HCT116 (cell line): ENCODE results near the gene GLRX. TPM values are rescaled to one million over a fixed set of nuclear protein-coding genes. Genes with fewer than 3 reads are reported as not detected.

Source experiments
- ATAC-seq: fragments of 200-7000 bp; cut with Tn5 transposase; 2 replicates; pipeline ENCODE4 v1.9.1; 2020; ENCODE audit warnings: mild to moderate bottlenecking, moderate library complexity
- BruUV-seq: library from RNA; stranded (reverse); fragments of 400-500 nt; replicated peaks from 2 replicates; lab custom pipeline; 2021; lab: Mats Ljungman, UMichigan
- CTCF ChIA-PET: fragments of 300-600 bp; sonication (Branson Sonifier 250); formaldehyde crosslinking; loops from one replicate; lab custom pipeline; 2021; ENCODE audit warnings: antibody characterized with exemption; lab: Charles Lee
- POLR2A ChIA-PET: fragments of 300-600, 350-600 bp; sonication (Branson Sonifier 250); formaldehyde crosslinking; loops from one replicate; lab custom pipeline; 2021; ENCODE audit warnings: antibody characterized with exemption; lab: Charles Lee
- RAD21 ChIA-PET, 2 experiments: fragments of 300-600 bp; sonication (Branson Sonifier 250); formaldehyde crosslinking; loops; one replicate each; lab custom pipeline; 2023; ENCODE audit warnings: low total read pairs in 2 of 2; ENCODE audit not compliant: uncharacterized antibody in 2 of 2, unreplicated experiment in 2 of 2, low non-redundant PET in 1 of 2; lab: Charles Lee
- DNase-seq: peaks from one replicate; pipeline ENCODE4 v3.0.0-alpha.2; 2010; ENCODE audit warnings: low read depth, low spot score
- H2AFZ ChIP-seq: fragments of 200-600 bp; shearing (Covaris generic), sonication (generic); 2 replicates; pipeline ENCODE4 v1.6.1; 2017; ENCODE audit warnings: low read depth, mixed run types, mixed read lengths, antibody characterized with exemption, low read length; ENCODE audit not compliant: poor library complexity, severe bottlenecking
- H3K27ac ChIP-seq: 2 replicates; pipeline ENCODE4 v1.5.1; 2012; ENCODE audit warnings: low read depth, low read length
- H3K27me3 ChIP-seq: fragments of 200-600 bp; sonication (generic); 2 replicates; pipeline ENCODE4 v1.6.1; 2016; ENCODE audit warnings: mixed run types, low read length, mixed read lengths; ENCODE audit not compliant: insufficient read depth
- H3K36me3 ChIP-seq, 2 experiments: fragments of 200-500 bp in 1 of 2; fragments of 200-600 bp in 1 of 2; sonication (Bioruptor generic) in 1 of 2; sonication (generic) in 1 of 2; 2 replicates each; pipeline versions ENCODE4 v1.5.1 to v1.6.1; 2014 to 2016; ENCODE audit warnings: low read length in 2 of 2, inconsistent platforms in 1 of 2, mixed read lengths in 1 of 2, mixed run types in 1 of 2; ENCODE audit not compliant: insufficient read depth in 2 of 2, control insufficient read depth in 1 of 2
- H3K4me1 ChIP-seq, 2 experiments: fragments of 200-600 bp in 1 of 2; sonication (generic) in 1 of 2; 2 replicates each; pipeline versions ENCODE4 v1.5.1 to v1.6.1; 2012 to 2017; ENCODE audit warnings: low read length in 2 of 2, inconsistent platforms in 1 of 2, mild to moderate bottlenecking in 1 of 2, mixed read lengths in 1 of 2, mixed run types in 1 of 2, moderate library complexity in 1 of 2; ENCODE audit not compliant: insufficient read depth in 2 of 2, control insufficient read depth in 1 of 2
- H3K4me2 ChIP-seq: fragments of 200-600 bp; sonication (generic); 2 replicates; pipeline ENCODE4 v1.6.1; 2017; ENCODE audit warnings: mixed run types, low read length, mixed read lengths
- H3K4me3 ChIP-seq, 2 experiments: fragments of 200-600 bp in 1 of 2; sonication (generic) in 1 of 2; replicated peaks in 1 of 2; 2 replicates each; pipeline ENCODE4 v1.5.1; 2011 to 2016; ENCODE audit warnings: low read length in 2 of 2, control low read depth in 1 of 2, low read depth in 1 of 2, mild to moderate bottlenecking in 1 of 2, mixed read lengths in 1 of 2, mixed run types in 1 of 2
- H3K79me2 ChIP-seq: fragments of 200-600 bp; sonication (generic); 2 replicates; pipeline ENCODE4 v1.6.1; 2017; ENCODE audit warnings: mild to moderate bottlenecking, mixed run types, low read length, moderate library complexity, mixed read lengths; ENCODE audit not compliant: insufficient read depth
- H3K9ac ChIP-seq: fragments of 200-600 bp; sonication (generic); 2 replicates; pipeline ENCODE4 v1.6.1; 2016; ENCODE audit warnings: low read length, mixed read lengths
- H3K9me2 ChIP-seq: fragments of 200-600 bp; sonication (generic), shearing (Covaris generic); 2 replicates; pipeline ENCODE4 v1.6.1; 2017; ENCODE audit warnings: mixed run types, mild to moderate bottlenecking, moderate library complexity; ENCODE audit not compliant: insufficient read depth
- H3K9me3 ChIP-seq, 2 experiments: fragments of 200-500 bp in 1 of 2; fragments of 200-600 bp in 1 of 2; sonication (Bioruptor generic) in 1 of 2; sonication (generic) in 1 of 2; 2 replicates each; pipeline ENCODE4 v1.6.1; 2014 to 2017; ENCODE audit warnings: low read length in 2 of 2, mixed read lengths in 2 of 2, inconsistent platforms in 1 of 2, low read depth in 1 of 2, mild to moderate bottlenecking in 1 of 2, mixed run types in 1 of 2, moderate library complexity in 1 of 2; ENCODE audit not compliant: control insufficient read depth in 1 of 2, insufficient read depth in 1 of 2
- H4K20me1 ChIP-seq: fragments of 200-600 bp; sonication (generic), shearing (Covaris generic); 2 replicates; pipeline ENCODE4 v1.6.1; 2017; ENCODE audit warnings: mixed run types, mild to moderate bottlenecking, moderate library complexity; ENCODE audit not compliant: insufficient read depth
- ATF3 ChIP-seq: IDR thresholded peaks from 2 replicates; pipeline ENCODE4 v1.6.1; 2012
- ELF1 ChIP-seq: IDR thresholded peaks from 2 replicates; pipeline ENCODE4 v1.6.1; 2012; ENCODE audit warnings: low read depth, borderline replicate concordance
- EZH2 ChIP-seq: fragments of 200-600 bp; sonication (generic); IDR thresholded peaks from 2 replicates; pipeline ENCODE4 v1.6.1; 2017; ENCODE audit warnings: antibody characterized with exemption, mixed run types
- FOSL1 ChIP-seq: IDR thresholded peaks from 2 replicates; pipeline ENCODE4 v1.6.1; 2012; ENCODE audit warnings: low read depth
- POLR2A ChIP-seq: IDR thresholded peaks from 2 replicates; pipeline ENCODE4 v1.7.0; 2011; ENCODE audit warnings: borderline replicate concordance; ENCODE audit not compliant: insufficient read depth, insufficient read length; ENCODE audit errors: extremely low read depth
- SIN3A ChIP-seq: IDR thresholded peaks from 2 replicates; pipeline ENCODE4 v1.6.1; 2012; ENCODE audit warnings: low read depth
- SRF ChIP-seq: IDR thresholded peaks from 2 replicates; pipeline ENCODE4 v1.6.1; 2012; ENCODE audit warnings: low read depth
- intact Hi-C: fragments of 100-400 bp; cut with micrococcal nuclease; formaldehyde crosslinking; loops from 2 replicates; pipeline ENCODE4 v1.10.0; 2022
- total RNA-seq: library from RNA; stranded (reverse); gene quantifications from one replicate; pipeline ENCODE4 v1.2.1, GENCODE V29; 2021; ENCODE audit not compliant: unreplicated experiment
- TF ChIP-seq, protein P1 (sequence below): IDR thresholded peaks from 2 replicates; pipeline ENCODE4 v1.6.1; 2011; ENCODE audit warnings: mild to moderate bottlenecking, low read length, moderate library complexity; ENCODE audit not compliant: insufficient replicate concordance; ENCODE audit errors: extremely low read depth
- TF ChIP-seq, protein P2 (sequence below): IDR thresholded peaks from 2 replicates; pipeline ENCODE4 v1.6.1; 2012

The GLRX gene
- total RNA-seq, 1 experiment from 2014 or later = 29.3 TPM

DNA sequence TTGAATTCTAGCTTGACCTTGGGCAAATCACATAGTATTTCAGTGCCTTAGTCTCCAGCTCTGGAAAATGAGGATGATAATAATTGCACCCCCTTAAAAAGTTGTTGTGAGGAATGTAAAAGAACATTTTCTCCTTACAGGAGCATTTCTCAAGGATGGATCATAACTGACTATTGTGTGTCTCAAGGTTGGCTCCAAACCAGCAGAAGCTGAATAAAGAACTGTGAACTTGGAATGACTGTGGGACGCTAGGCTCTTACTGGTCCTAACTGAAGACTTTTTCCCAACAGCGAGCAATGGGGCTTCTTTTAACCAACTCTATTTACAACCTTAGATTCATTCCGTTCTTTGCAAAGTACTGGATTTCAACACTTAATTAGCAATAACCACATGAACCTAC is 26.2 kb upstream of the GLRX start:
- no peaks in the 10 kb centered on the region for H3K36me3 ChIP-seq

More for the DNA sequence above, 26.2 kb upstream of the GLRX start:
- no peaks in the 10 kb centered on the region for H3K27me3 ChIP-seq
- POLR2A ChIA-PET = no interaction called here
- no peaks in the 10 kb centered on the region for H3K9me3 ChIP-seq
- CTCF ChIA-PET = interaction anchor here (0.9 to 3.4 kb wide), 5 partner anchors 26 to 203 kb away, joined by 3 to 30 read pairs (median 3); partner anchors contain the start of genes GLRX and RFESD
- no peak overlapping the region for H3K9ac ChIP-seq
- H2AFZ ChIP-seq = no peak overlapping the region
- H3K4me1 ChIP-seq = no peaks in the 10 kb centered on the region
- no peaks in the 10 kb centered on the region for H4K20me1 ChIP-seq
- no peak overlapping the region for H3K4me3 ChIP-seq
- ATAC-seq (no peak), DNase-seq (no peak)
- H3K27ac ChIP-seq = no peak overlapping the region
- H3K4me2 ChIP-seq = no peak overlapping the region
- H3K79me2 ChIP-seq = no peaks in the 10 kb centered on the region
- intact Hi-C loops = loop anchor here (5.0 to 10.0 kb wide), 3 partner anchors 186 to 564 kb away; partner anchors contain the start of genes ARSK and MCTP1
- no peaks in the 10 kb centered on the region for H3K9me2 ChIP-seq
- RAD21 ChIA-PET = no interaction called here
- TF ChIP-seq EZH2 = no peak
- TF ChIP-seq SIN3A = no peak
- TF ChIP-seq, protein P1, sequence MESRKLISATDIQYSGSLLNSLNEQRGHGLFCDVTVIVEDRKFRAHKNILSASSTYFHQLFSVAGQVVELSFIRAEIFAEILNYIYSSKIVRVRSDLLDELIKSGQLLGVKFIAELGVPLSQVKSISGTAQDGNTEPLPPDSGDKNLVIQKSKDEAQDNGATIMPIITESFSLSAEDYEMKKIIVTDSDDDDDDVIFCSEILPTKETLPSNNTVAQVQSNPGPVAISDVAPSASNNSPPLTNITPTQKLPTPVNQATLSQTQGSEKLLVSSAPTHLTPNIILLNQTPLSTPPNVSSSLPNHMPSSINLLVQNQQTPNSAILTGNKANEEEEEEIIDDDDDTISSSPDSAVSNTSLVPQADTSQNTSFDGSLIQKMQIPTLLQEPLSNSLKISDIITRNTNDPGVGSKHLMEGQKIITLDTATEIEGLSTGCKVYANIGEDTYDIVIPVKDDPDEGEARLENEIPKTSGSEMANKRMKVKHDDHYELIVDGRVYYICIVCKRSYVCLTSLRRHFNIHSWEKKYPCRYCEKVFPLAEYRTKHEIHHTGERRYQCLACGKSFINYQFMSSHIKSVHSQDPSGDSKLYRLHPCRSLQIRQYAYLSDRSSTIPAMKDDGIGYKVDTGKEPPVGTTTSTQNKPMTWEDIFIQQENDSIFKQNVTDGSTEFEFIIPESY = no peak
- no peak for TF ChIP-seq FOSL1
- TF ChIP-seq POLR2A = no peak
- TF ChIP-seq SRF = no peak
- no peak for TF ChIP-seq ATF3
- TF ChIP-seq, protein P2, sequence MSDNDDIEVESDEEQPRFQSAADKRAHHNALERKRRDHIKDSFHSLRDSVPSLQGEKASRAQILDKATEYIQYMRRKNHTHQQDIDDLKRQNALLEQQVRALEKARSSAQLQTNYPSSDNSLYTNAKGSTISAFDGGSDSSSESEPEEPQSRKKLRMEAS = no peak
- TF ChIP-seq ELF1 = no peak
- TF ChIP-seq, all 23 proteins: peak for 0
- BruUV-seq = no TSS peak
